ENCODE measurements around the gene CDHR2.

DNA sequence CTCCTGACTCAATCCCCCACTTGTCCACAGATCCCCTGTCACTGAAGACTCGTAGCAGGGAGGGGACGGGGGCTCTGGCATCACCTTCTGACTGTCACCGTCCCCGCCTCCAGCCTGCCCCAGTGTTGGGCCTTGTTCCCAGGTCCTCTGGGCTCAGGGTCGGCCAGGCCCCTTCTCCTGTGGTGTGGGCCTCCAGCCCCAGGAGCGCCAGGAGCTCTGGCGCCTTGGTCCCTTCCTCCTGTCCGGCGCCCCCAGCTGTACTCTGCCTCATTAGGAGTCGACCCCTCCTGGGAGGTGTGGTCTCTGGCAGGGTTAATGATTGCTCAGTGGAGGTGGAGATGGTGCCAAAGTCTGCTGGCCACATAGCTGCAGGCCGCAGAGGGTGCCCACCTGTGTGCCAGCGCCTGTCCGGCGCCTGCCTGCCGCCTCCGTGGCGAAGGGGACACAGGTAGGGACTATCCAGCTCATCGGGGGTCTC is at the start of gene CDHR2:
- TF ChIP-seq RARB (CRISPR knock-in tag; IDR thresholded peaks at IDR 0.05) (no peak), ZFP3 (CRISPR knock-in tag; IDR thresholded peaks at IDR 0.05) (no peak), ZNF565 (CRISPR knock-in tag; conservative IDR thresholded peaks at IDR 0.05; ENCODE audit: low read depth) (no peak), CSDC2 (CRISPR knock-in tag; IDR thresholded peaks at IDR 0.05) (no peak), GLIS3 (CRISPR knock-in tag; IDR thresholded peaks at IDR 0.05) (no peak), ZNF70 (CRISPR knock-in tag; IDR thresholded peaks at IDR 0.05) (no peak), ZC3H10 (CRISPR knock-in tag; IDR thresholded peaks at IDR 0.05) (no peak), PPARA (CRISPR knock-in tag; IDR thresholded peaks at IDR 0.05; ENCODE audit: borderline replicate concordance) (no peak), TOX (CRISPR knock-in tag; IDR thresholded peaks at IDR 0.05; ENCODE audit: borderline replicate concordance) (no peak), ZNF8 (CRISPR knock-in tag; IDR thresholded peaks at IDR 0.05) (no peak), BACH2 (CRISPR knock-in tag; IDR thresholded peaks at IDR 0.05; ENCODE audit: borderline replicate concordance) (no peak), ZFP30 (CRISPR knock-in tag; IDR thresholded peaks at IDR 0.05) (no peak)
- TF ChIP-seq, protein P1, sequence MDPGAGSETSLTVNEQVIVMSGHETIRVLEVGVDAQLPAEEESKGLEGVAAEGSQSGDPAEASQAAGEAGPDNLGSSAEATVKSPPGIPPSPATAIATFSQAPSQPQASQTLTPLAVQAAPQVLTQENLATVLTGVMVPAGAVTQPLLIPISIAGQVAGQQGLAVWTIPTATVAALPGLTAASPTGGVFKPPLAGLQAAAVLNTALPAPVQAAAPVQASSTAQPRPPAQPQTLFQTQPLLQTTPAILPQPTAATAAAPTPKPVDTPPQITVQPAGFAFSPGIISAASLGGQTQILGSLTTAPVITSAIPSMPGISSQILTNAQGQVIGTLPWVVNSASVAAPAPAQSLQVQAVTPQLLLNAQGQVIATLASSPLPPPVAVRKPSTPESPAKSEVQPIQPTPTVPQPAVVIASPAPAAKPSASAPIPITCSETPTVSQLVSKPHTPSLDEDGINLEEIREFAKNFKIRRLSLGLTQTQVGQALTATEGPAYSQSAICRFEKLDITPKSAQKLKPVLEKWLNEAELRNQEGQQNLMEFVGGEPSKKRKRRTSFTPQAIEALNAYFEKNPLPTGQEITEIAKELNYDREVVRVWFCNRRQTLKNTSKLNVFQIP (CRISPR knock-in tag; IDR thresholded peaks at IDR 0.05; ENCODE audit: borderline replicate concordance, low read depth), result no peak
